Measurements from ENCODE around the gene WDFY4. TPM values are rescaled to one million over a fixed set of nuclear protein-coding genes. Genes with fewer than 3 reads are reported as not detected.

WDFY4 gene
- total and polyA plus RNA-seq, 2 donors (not counting 1 experiment from before 2014, with no cell fraction given) = 0.06 to 0.66 TPM

DNA sequence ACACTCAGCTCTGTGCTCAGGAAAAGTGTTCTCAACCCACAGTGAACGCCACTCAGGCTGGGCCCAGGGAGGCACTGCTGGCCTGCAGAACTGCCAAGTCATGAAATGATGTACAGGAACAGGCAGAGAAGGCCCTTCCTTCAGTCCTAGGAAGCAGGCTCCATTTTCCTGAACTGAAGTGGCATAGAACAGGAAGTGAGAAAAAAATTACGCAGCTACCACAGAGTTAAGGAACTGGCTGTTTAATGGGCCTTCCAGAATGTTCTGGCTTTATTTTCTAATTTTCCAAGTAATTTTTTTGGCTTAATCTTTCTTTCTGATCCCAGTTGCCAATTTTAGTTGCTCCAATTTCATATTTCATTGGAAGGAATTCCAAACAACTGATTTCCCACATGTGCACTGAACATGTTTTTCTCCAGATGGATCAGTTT lies 215.7 kb downstream of the WDFY4 start:
- H4K20me1 ChIP-seq (ENCODE audit: control insufficient read depth, extremely low read depth, insufficient read depth, low read length) = no peaks in the 10 kb centered on the region
- no peak overlapping the region for H2AFZ ChIP-seq (ENCODE audit: low read length)
- no peak for TF ChIP-seq EZH2 (IDR thresholded peaks at IDR 0.05; ENCODE audit: low read length, missing control alignments)
- TF ChIP-seq, protein P1, sequence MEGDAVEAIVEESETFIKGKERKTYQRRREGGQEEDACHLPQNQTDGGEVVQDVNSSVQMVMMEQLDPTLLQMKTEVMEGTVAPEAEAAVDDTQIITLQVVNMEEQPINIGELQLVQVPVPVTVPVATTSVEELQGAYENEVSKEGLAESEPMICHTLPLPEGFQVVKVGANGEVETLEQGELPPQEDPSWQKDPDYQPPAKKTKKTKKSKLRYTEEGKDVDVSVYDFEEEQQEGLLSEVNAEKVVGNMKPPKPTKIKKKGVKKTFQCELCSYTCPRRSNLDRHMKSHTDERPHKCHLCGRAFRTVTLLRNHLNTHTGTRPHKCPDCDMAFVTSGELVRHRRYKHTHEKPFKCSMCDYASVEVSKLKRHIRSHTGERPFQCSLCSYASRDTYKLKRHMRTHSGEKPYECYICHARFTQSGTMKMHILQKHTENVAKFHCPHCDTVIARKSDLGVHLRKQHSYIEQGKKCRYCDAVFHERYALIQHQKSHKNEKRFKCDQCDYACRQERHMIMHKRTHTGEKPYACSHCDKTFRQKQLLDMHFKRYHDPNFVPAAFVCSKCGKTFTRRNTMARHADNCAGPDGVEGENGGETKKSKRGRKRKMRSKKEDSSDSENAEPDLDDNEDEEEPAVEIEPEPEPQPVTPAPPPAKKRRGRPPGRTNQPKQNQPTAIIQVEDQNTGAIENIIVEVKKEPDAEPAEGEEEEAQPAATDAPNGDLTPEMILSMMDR (conservative IDR thresholded peaks at IDR 0.05 in 1 of 2, IDR thresholded peaks at IDR 0.05 in 1 of 2; ENCODE audit: low read depth in 1 of 2, low read length in 2 of 2) = no peak
- no peaks in the 10 kb centered on the region for H3K9me3 ChIP-seq (ENCODE audit: control insufficient read depth, insufficient read depth, low read depth, low read length)
- no peak for DNase-seq (ENCODE audit: low read depth in 2 of 2)
- no peak overlapping the region for H3K9ac ChIP-seq (ENCODE audit: insufficient read depth, low read length)
- no peak overlapping the region for H3K27ac ChIP-seq (ENCODE audit: insufficient read depth, low read length)
- H3K27me3 ChIP-seq (ENCODE audit: control insufficient read depth, insufficient read depth, low read length) = no peaks in the 10 kb centered on the region
- H3K79me2 ChIP-seq (ENCODE audit: control insufficient read depth, insufficient read depth, low read length) = no peaks in the 10 kb centered on the region
- H3K4me2 ChIP-seq (ENCODE audit: extremely low read depth, insufficient read depth, low read length) = no peak overlapping the region
- H3K4me3 ChIP-seq (replicated peaks in 1 of 4; ENCODE audit: control extremely low read depth in 1 of 4, insufficient read depth in 1 of 4, low read depth in 3 of 4, low read length in 4 of 4) = no peak overlapping the region
- H3K4me1 ChIP-seq (ENCODE audit: control insufficient read depth, extremely low read depth, insufficient read depth, low read length) = peaks cover 2% of the 10 kb centered on the region
- H3K36me3 ChIP-seq (ENCODE audit: control insufficient read depth, insufficient read depth, low read length) = no peaks in the 10 kb centered on the region

- TF ChIP-seq EZH2 (IDR thresholded peaks at IDR 0.05; ENCODE audit: low read length, missing control alignments) = no peak
- TF ChIP-seq, protein P1 (conservative IDR thresholded peaks at IDR 0.05 in 1 of 2, IDR thresholded peaks at IDR 0.05 in 1 of 2; ENCODE audit: low read depth in 1 of 2, low read length in 2 of 2) = no peak
- H3K4me2 ChIP-seq (ENCODE audit: extremely low read depth, insufficient read depth, low read length) = no peak overlapping the region
- no peaks in the 10 kb centered on the region for H3K79me2 ChIP-seq (ENCODE audit: control insufficient read depth, insufficient read depth, low read length)
- H4K20me1 ChIP-seq (ENCODE audit: control insufficient read depth, extremely low read depth, insufficient read depth, low read length) = no peaks in the 10 kb centered on the region
- H3K36me3 ChIP-seq (ENCODE audit: control insufficient read depth, insufficient read depth, low read length) = no peaks in the 10 kb centered on the region
- peaks cover 2% of the 10 kb centered on the region for H3K4me1 ChIP-seq (ENCODE audit: control insufficient read depth, extremely low read depth, insufficient read depth, low read length)
- H2AFZ ChIP-seq (ENCODE audit: low read length) = no peak overlapping the region
- no peaks in the 10 kb centered on the region for H3K9me3 ChIP-seq (ENCODE audit: control insufficient read depth, insufficient read depth, low read depth, low read length)
- DNase-seq (ENCODE audit: low read depth in 2 of 2) = no peak
- H3K27ac ChIP-seq (ENCODE audit: insufficient read depth, low read length) = no peak overlapping the region
- no peak overlapping the region for H3K4me3 ChIP-seq (replicated peaks in 1 of 4; ENCODE audit: control extremely low read depth in 1 of 4, insufficient read depth in 1 of 4, low read depth in 3 of 4, low read length in 4 of 4)
- H3K27me3 ChIP-seq (ENCODE audit: control insufficient read depth, insufficient read depth, low read length) = no peaks in the 10 kb centered on the region
- H3K9ac ChIP-seq (ENCODE audit: insufficient read depth, low read length) = no peak overlapping the region
Measured at GRCh38 chr10:48901319-48901718, 216.6 kb downstream of the WDFY4 start.

DNA sequence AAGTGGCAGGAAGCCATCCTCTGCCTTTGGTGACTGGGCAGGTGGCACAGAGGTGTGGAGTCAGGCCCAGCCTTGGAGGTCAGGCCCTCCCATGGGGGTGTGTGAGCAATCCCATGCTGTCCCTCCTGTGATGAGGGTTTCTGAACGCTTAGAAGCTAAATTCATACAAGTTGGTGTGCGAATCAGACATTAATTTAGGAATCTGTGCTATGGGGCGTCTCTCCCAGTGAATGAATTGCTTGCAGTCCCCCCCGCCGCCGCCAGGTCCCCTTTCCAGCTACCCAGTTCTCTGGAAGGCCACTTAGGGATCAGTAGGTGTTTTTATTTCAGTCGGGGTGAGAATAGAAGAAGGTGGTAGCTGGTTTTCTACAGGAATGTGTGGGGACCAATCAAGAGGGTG lies 217.4 kb downstream of the WDFY4 start:
- no peak overlapping the region for H3K9ac ChIP-seq (ENCODE audit: insufficient read depth, low read length)
- H3K27ac ChIP-seq (ENCODE audit: insufficient read depth, low read length) = no peak overlapping the region
- no peak overlapping the region for H3K4me3 ChIP-seq (replicated peaks in 1 of 4; ENCODE audit: control extremely low read depth in 1 of 4, insufficient read depth in 1 of 4, low read depth in 3 of 4, low read length in 4 of 4)
- no peaks in the 10 kb centered on the region for H3K4me1 ChIP-seq (ENCODE audit: control insufficient read depth, extremely low read depth, insufficient read depth, low read length)
- H2AFZ ChIP-seq (ENCODE audit: low read length) = no peak overlapping the region
- H3K9me3 ChIP-seq (ENCODE audit: control insufficient read depth, insufficient read depth, low read depth, low read length) = no peaks in the 10 kb centered on the region
- no peaks in the 10 kb centered on the region for H3K36me3 ChIP-seq (ENCODE audit: control insufficient read depth, insufficient read depth, low read length)
- H3K27me3 ChIP-seq (ENCODE audit: control insufficient read depth, insufficient read depth, low read length) = no peaks in the 10 kb centered on the region
- no peak for DNase-seq (ENCODE audit: low read depth in 2 of 2)
- no peaks in the 10 kb centered on the region for H3K79me2 ChIP-seq (ENCODE audit: control insufficient read depth, insufficient read depth, low read length)
- no peak overlapping the region for H3K4me2 ChIP-seq (ENCODE audit: extremely low read depth, insufficient read depth, low read length)
- no peak for TF ChIP-seq EZH2 (IDR thresholded peaks at IDR 0.05; ENCODE audit: low read length, missing control alignments)
- TF ChIP-seq, protein P1 (conservative IDR thresholded peaks at IDR 0.05 in 1 of 2, IDR thresholded peaks at IDR 0.05 in 1 of 2; ENCODE audit: low read depth in 1 of 2, low read length in 2 of 2) = no peak
- H4K20me1 ChIP-seq (ENCODE audit: control insufficient read depth, extremely low read depth, insufficient read depth, low read length) = no peaks in the 10 kb centered on the region
